ENCODE measurements around the gene USP38. TPM values are rescaled to one million over a fixed set of nuclear protein-coding genes. Genes with fewer than 3 reads are reported as not detected.
"Not testable (repeated sequence)": the region's sequence is repeated elsewhere in the genome, so short reads cannot be mapped to it uniquely, and the experiment has no call there.

USP38 gene
- 5.2 and 9.5 TPM in 2 replicates for total RNA-seq (2014; rRNA removed; shearing (Covaris generic); ENCODE audit: low replicate concordance)

- peak; percentile 86 for DNase-seq
- H3K36me3 ChIP-seq, result peaks cover 21% of the 10 kb centered on the region
- no peaks in the 10 kb centered on the region for H3K9me3 ChIP-seq
Measured at GRCh38 chr4:143184503-143185252, at the start of gene USP38. USP38 (plus strand) TSS chr4:143184917; CDS start chr4:143185451, 534 bp downstream.

GRCh38 chr4:143135358-143135757, 49.4 kb upstream of the USP38 start:
- no peaks in the 10 kb centered on the region for H3K27me3 ChIP-seq
- no peak for DNase-seq
- no peaks in the 10 kb centered on the region for H3K36me3 ChIP-seq
- no peaks in the 10 kb centered on the region for H3K9me3 ChIP-seq
- no peak overlapping the region for H3K4me3 ChIP-seq

More at GRCh38 chr4:143184503-143185252, at the start of gene USP38:
- peak within 1 kb of the TSS; percentile 83 for H3K4me3 ChIP-seq
- H3K27me3 ChIP-seq, result no peaks in the 10 kb centered on the region

DNA sequence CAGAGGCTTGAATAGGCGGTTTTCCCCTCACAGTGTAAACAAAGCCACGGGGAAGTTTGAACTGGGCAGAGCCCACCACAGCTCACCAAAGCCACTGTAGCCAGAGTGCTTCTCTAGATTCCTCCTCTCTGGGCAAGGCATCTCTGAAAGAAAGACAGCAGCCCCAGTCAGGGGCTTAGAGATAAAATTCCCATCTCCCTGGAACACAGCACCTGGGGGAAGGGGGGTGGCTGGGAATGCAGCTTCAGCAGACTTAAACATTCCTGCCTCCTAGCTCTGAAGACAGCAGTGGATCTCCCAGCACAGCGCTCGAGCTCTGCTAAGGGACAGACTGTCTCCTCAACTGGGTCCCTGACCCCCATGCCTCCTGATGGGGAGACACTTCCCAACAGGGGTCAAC, 44.0 kb upstream of the USP38 start:
- no peak overlapping the region for H3K4me3 ChIP-seq
- DNase-seq, result no peak
- no peaks in the 10 kb centered on the region for H3K36me3 ChIP-seq
- no peaks in the 10 kb centered on the region for H3K27me3 ChIP-seq
- no peaks in the 10 kb centered on the region for H3K9me3 ChIP-seq

DNA sequence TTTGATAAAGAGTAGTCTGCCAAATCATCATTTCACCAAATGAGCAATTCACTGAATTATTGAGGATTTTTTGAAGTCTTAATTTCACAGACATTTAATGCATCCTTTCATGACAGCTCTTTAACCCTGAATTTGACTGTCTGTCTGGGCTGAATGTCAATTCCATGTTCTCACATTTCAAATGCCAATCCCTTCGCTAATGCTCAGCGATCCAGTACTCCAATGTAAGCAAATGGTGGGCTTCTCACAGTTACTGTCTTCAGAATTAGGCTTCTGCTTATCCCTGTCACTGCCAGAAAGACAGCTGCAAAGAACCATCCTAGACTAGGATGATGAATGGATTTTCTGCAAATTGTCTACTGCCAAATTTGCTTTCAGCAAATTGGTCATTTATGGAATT, 36.2 kb upstream of the USP38 start:
- Histone ChIP-seq H3K27me3 (no peaks in the 10 kb centered on the region), H3K4me3 (no peak overlapping the region), H3K36me3 (no peaks in the 10 kb centered on the region), H3K9me3 (no peaks in the 10 kb centered on the region)
- DNase-seq, result no peak

GRCh38 chr4:143156853-143157252, 27.9 kb upstream of the USP38 start:
- H3K4me3 ChIP-seq, result no peak overlapping the region
- no peaks in the 10 kb centered on the region for H3K27me3 ChIP-seq
- H3K9me3 ChIP-seq, result no peaks in the 10 kb centered on the region
- no peaks in the 10 kb centered on the region for H3K36me3 ChIP-seq
- no peak for DNase-seq

GRCh38 chr4:143163614-143164013, 21.1 kb upstream of the USP38 start:
- DNase-seq, result no peak
- Histone ChIP-seq H3K9me3 (no peaks in the 10 kb centered on the region), H3K4me3 (no peak overlapping the region), H3K36me3 (no peaks in the 10 kb centered on the region), H3K27me3 (no peaks in the 10 kb centered on the region)

DNA sequence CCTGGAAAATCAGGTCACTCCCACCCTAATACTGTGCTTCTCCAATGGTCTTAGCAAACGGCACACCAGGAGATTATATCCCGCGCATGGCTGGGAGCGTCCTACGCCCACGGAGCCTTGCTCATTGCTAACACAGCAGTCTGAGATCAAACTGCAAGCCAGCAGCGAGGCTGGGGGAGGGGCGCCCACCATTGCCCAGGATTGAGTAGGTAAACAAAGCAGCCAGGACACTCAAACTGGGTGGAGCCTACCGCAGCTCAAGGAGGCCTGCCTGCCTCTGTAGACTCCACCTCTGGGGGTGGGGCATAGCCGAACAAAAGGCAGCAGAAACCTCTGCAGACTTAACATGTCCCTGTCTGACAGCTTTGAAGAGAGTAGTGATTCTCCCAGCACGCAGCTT, 18.0 kb upstream of the USP38 start:
- not testable (repeated sequence) for H3K9me3 ChIP-seq, H3K27me3 ChIP-seq, H3K36me3 ChIP-seq, DNase-seq, H3K4me3 ChIP-seq

DNA sequence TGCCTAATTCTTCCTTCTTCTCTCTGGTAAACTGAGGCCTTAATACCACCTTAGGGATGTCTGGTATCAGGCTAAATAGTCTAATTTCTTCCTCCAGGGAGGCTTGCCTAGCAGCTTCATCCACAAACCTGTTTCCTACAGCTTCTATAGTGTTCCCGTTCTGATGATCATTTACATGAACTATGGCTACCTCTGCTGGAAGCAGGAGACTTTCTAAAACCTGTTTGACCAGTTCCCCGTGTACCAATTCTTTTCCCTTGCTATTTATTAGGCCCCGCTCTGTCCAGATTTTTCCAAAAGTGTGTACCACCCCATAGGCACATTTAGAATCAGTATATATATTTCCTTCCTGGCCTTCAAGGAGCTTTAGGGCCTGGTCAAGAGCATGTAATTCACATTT, 5.8 kb upstream of the USP38 start:
- no peaks in the 10 kb centered on the region for H3K9me3 ChIP-seq
- H3K27me3 ChIP-seq, result no peaks in the 10 kb centered on the region
- no peaks in the 10 kb centered on the region for H3K36me3 ChIP-seq
- no peak for DNase-seq
- no peak overlapping the region for H3K4me3 ChIP-seq

- Histone ChIP-seq H3K9me3 (no peaks in the 10 kb centered on the region), H3K4me3 (peak overlapping the region; percentile 83), H3K27me3 (no peaks in the 10 kb centered on the region), H3K36me3 (peaks cover 11% of the 10 kb centered on the region)
- DNase-seq, result no peak
Measured at GRCh38 chr4:143183513-143184216, 1.1 kb upstream of the USP38 start.

DNA sequence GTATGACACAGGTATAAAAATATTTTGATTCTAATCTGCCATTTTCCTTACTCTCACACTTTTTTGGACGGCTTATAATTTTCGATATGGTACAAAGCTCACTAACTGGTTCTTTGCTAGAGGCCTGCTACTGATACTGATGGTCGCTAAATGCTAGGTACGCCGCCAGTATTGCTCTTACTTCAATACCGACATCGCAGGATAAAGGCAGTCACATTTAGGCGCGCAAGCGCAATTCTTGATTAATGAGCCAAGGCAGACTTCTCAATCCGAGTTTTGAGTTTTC, 557 bp upstream of the USP38 start:
- no peak for DNase-seq
- peaks cover 16% of the 10 kb centered on the region for H3K36me3 ChIP-seq
- H3K27me3 ChIP-seq, result no peaks in the 10 kb centered on the region
- no peaks in the 10 kb centered on the region for H3K9me3 ChIP-seq
- H3K4me3 ChIP-seq, result peak overlapping the region; percentile 83

DNA sequence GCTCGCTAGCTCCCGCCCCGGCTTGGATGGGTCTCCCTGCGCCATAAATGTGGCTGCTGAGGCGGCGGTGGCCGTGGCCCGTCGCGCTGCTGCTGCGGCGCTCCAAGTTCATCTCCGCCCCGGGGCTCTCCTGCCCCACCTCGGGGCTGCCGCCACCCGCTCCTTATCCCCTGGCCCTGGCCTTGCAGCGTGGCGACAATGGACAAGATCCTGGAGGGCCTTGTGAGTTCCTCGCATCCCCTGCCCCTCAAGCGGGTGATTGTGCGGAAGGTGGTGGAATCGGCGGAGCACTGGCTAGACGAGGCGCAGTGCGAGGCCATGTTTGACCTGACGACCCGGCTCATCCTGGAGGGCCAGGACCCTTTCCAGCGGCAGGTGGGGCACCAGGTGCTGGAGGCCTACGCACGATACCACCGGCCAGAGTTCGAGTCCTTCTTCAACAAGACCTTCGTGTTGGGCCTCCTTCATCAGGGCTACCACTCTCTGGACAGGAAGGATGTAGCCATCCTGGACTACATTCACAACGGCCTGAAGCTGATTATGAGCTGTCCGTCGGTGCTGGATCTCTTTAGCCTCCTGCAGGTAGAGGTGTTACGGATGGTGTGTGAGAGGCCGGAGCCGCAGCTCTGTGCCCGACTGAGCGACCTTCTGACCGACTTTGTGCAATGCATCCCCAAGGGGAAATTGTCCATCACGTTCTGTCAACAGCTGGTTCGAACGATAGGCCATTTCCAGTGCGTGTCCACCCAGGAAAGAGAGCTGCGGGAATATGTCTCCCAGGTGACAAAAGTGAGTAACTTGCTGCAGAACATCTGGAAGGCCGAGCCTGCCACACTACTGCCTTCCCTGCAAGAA, 763 bp downstream of the USP38 start:
- Histone ChIP-seq H3K4me3 (peak overlapping the region; percentile 83), H3K9me3 (no peaks in the 10 kb centered on the region), H3K27me3 (no peaks in the 10 kb centered on the region), H3K36me3 (peaks cover 24% of the 10 kb centered on the region)
- DNase-seq, result no peak

GRCh38 chr4:143186212-143186611, 1.5 kb downstream of the USP38 start:
- no peak for DNase-seq
- H3K9me3 ChIP-seq, result no peaks in the 10 kb centered on the region

DNA sequence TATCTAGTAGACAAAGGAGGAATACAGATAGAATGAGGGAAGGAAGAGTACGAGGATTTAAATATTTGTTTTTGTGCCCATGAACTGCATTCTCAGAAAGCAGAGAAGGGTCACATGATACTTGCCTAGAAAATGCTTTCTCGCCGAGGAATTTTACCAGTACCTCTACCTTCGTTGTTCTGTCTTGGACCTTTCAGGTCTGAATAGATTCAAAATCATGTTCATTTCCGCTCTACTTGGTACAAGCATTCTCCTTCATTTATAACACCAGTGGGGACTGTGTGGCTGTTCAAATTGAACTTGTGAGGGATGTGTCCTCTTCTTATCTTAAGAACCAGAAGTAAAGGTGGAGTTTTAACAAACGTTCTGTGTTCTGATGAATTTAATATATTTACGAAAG, 1.9 kb downstream of the USP38 start:
- Histone ChIP-seq H3K4me3 (peak overlapping the region; percentile 83), H3K27me3 (no peaks in the 10 kb centered on the region), H3K36me3 (peaks cover 24% of the 10 kb centered on the region), H3K9me3 (no peaks in the 10 kb centered on the region)
- DNase-seq, result no peak

More at GRCh38 chr4:143186212-143186611, 1.5 kb downstream of the USP38 start:
- Histone ChIP-seq H3K27me3 (no peaks in the 10 kb centered on the region), H3K4me3 (peak overlapping the region; percentile 83), H3K36me3 (peaks cover 24% of the 10 kb centered on the region)

GRCh38 chr4:143188136-143189088, 3.7 kb downstream of the USP38 start:
- Histone ChIP-seq H3K4me3 (peak overlapping the region; percentile 83; the same call in 1 of the 2 replicates), H3K9me3 (no peaks in the 10 kb centered on the region), H3K36me3 (peaks cover 27% of the 10 kb centered on the region), H3K27me3 (no peaks in the 10 kb centered on the region)
- no peak for DNase-seq

GRCh38 chr4:143189528-143189927, 4.8 kb downstream of the USP38 start:
- Histone ChIP-seq H3K9me3 (no peaks in the 10 kb centered on the region), H3K36me3 (peaks cover 27% of the 10 kb centered on the region)

DNA sequence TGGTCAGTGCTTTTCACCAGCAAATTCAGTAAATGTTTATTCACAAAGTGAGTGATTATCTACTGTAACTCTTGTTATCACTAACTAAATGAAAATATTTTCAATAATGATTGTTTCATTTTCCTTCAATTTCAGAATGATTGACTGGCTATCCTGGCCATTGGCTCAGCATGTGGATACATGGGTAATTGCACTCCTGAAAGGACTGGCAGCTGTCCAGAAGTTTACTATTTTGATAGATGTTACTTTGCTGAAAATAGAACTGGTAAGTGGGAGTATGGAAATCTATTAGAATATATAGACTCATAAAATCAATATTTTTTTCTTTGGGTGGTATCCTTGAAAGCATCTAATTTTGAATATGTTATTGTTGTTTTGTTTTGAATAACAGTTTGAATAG, 10.9 kb downstream of the USP38 start:
- H3K4me3 ChIP-seq, result no peak overlapping the region
- H3K9me3 ChIP-seq, result no peaks in the 10 kb centered on the region
- H3K36me3 ChIP-seq, result peaks cover 34% of the 10 kb centered on the region
- no peaks in the 10 kb centered on the region for H3K27me3 ChIP-seq
- DNase-seq, result no peak

More at GRCh38 chr4:143189528-143189927, 4.8 kb downstream of the USP38 start:
- no peak overlapping the region for H3K4me3 ChIP-seq
- no peaks in the 10 kb centered on the region for H3K27me3 ChIP-seq
- DNase-seq, result no peak

Data from MG63 (cell line).